SU-DHL-6 (cell line): ENCODE measurements around the gene N4BP2.

ENCODE experiments used
- EZH2phosphoT487 ChIP-seq: fragments of 200-600 bp; sonication (generic), shearing (Covaris generic); conservative IDR thresholded peaks from 2 replicates; pipeline ENCODE4 v1.6.1; 2018; ENCODE audit warnings: mild to moderate bottlenecking, antibody characterized with exemption, low read length, moderate library complexity, mixed read lengths
- TF ChIP-seq, protein P1 (sequence below): fragments of 200-600 bp; sonication (generic); IDR thresholded peaks from one replicate; pipeline ENCODE4 v1.5.1; 2017; ENCODE audit warnings: antibody characterized with exemption, mild to moderate bottlenecking, low read length, moderate library complexity; ENCODE audit not compliant: insufficient read depth, poor library complexity, severe bottlenecking

DNA sequence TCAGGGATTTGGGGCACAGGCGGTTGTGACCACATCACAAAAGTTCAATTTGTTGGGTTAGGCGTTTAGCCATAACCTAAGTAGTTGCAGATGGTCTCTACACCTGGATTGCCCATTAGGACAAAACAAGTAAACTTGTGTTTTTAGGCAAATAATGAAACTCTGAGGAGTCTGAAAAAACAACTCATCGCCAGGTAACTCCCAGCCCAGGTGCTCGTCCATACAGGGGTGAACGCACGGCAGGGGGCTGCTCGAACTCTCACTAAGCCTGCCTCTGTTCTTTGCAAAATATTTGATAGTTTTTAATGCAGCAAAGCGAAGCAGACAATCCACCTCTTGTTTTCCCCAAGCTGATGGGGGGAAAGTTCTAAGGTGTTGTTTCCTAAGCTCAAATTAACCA lies 139.6 kb downstream of the N4BP2 start:
- TF ChIP-seq, protein P1, sequence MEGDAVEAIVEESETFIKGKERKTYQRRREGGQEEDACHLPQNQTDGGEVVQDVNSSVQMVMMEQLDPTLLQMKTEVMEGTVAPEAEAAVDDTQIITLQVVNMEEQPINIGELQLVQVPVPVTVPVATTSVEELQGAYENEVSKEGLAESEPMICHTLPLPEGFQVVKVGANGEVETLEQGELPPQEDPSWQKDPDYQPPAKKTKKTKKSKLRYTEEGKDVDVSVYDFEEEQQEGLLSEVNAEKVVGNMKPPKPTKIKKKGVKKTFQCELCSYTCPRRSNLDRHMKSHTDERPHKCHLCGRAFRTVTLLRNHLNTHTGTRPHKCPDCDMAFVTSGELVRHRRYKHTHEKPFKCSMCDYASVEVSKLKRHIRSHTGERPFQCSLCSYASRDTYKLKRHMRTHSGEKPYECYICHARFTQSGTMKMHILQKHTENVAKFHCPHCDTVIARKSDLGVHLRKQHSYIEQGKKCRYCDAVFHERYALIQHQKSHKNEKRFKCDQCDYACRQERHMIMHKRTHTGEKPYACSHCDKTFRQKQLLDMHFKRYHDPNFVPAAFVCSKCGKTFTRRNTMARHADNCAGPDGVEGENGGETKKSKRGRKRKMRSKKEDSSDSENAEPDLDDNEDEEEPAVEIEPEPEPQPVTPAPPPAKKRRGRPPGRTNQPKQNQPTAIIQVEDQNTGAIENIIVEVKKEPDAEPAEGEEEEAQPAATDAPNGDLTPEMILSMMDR, result no peak
- no peak for TF ChIP-seq EZH2phosphoT487
